Kidney (tissue), 14 donors: ENCODE data around the gene SEC63. TPM values are rescaled to one million over a fixed set of nuclear protein-coding genes. Genes with fewer than 3 reads are reported as not detected.

Experiments
- DNase-seq, 5 donors: peaks; one replicate each; pipeline ENCODE4 v3.0.0-alpha.2; 2013 to 2020
- FAIRE-seq: peaks from 2 replicates; lab custom pipeline; 2012; peaks lifted over from hg19 to GRCh38; lab: Jason Lieb, UNC
- H3K27ac ChIP-seq, 2 donors: one replicate each; pipeline ENCODE4 v1.7.0; 2013; ENCODE audit warnings: low read depth in 2 of 2, low read length in 2 of 2, inconsistent platforms in 1 of 2
- H3K27me3 ChIP-seq: one replicate; pipeline ENCODE4 v1.7.1; 2013; ENCODE audit warnings: low read length, inconsistent platforms; ENCODE audit not compliant: control insufficient read depth, insufficient read depth
- H3K36me3 ChIP-seq, 3 donors: one replicate each; pipeline versions ENCODE4 v1.7.0 to v1.7.1; 2013; ENCODE audit warnings: low read length in 3 of 3, control low read depth in 1 of 3, inconsistent platforms in 1 of 3; ENCODE audit not compliant: insufficient read depth in 3 of 3, control insufficient read depth in 2 of 3
- H3K4me1 ChIP-seq, 3 donors: one replicate each; pipeline versions ENCODE4 v1.7.0 to v1.7.1; 2013; ENCODE audit warnings: low read length in 3 of 3, inconsistent platforms in 1 of 3, low read depth in 1 of 3; ENCODE audit not compliant: control insufficient read depth in 2 of 3, insufficient read depth in 2 of 3
- H3K4me3 ChIP-seq, 3 donors: one replicate each; pipeline versions ENCODE4 v1.7.0 to v1.8.1; 2013; ENCODE audit warnings: low read length in 3 of 3, control low read depth in 1 of 3, inconsistent platforms in 1 of 3
- H3K9ac ChIP-seq, 3 donors: one replicate each; pipeline versions ENCODE4 v1.7.0 to v1.7.1; 2013; ENCODE audit warnings: low read length in 3 of 3, control low read depth in 1 of 3, inconsistent platforms in 1 of 3
- H3K9me3 ChIP-seq, 3 donors: one replicate each; pipeline versions ENCODE4 v1.7.0 to v1.7.1; 2013; ENCODE audit warnings: low read length in 3 of 3, control low read depth in 1 of 3, inconsistent platforms in 1 of 3; ENCODE audit not compliant: control insufficient read depth in 2 of 3, insufficient read depth in 1 of 3
- intact Hi-C: fragments of 100-400 bp; cut with DNase I; formaldehyde crosslinking; loops from one replicate; pipeline ENCODE4 v1.11.1; 2022
- polyA plus RNA-seq: library from polyadenylated mRNA; stranded (reverse); fragments of 350-450 nt; fragmentation: Illumina TruSeq; extraction: RNeasy Lipid Tissue Mini Kit (QIAGEN cat#74804); gene quantifications from one replicate; pipeline ENCODE4 v1.2.3, GENCODE V29; 2014; ENCODE audit warnings: low read depth, low replicate concordance; ENCODE audit not compliant: insufficient read depth
- total RNA-seq: library from RNA; stranded (reverse); fragmentation: NEBNext Ultra II Directional; extraction: Animal tissue kit (Norgen Biotek cat#: 25700); gene quantifications from one replicate; pipeline ENCODE4 v1.2.1, GENCODE V29; 2021
- TF ChIP-seq, protein P1 (sequence below): IDR thresholded peaks from 3 replicates; pipeline ENCODE4 v1.5.1; 2012; ENCODE audit warnings: mild to moderate bottlenecking, moderate library complexity, borderline replicate concordance; ENCODE audit not compliant: insufficient read depth; ENCODE audit errors: extremely low read depth
- donor health status: control.
- donor health status: control.
- donor health status: control.
- donor health status: control.
- donor health status: control.
- donor health status: DM: yes; HTN: yes; CAD: no.
- donor health status: Normal renal cell carcinoma (clear cell type).

SEC63 gene
- total and polyA plus RNA-seq, 2 donors from 2014 or later = 31.4 to 88.8 TPM

DNA sequence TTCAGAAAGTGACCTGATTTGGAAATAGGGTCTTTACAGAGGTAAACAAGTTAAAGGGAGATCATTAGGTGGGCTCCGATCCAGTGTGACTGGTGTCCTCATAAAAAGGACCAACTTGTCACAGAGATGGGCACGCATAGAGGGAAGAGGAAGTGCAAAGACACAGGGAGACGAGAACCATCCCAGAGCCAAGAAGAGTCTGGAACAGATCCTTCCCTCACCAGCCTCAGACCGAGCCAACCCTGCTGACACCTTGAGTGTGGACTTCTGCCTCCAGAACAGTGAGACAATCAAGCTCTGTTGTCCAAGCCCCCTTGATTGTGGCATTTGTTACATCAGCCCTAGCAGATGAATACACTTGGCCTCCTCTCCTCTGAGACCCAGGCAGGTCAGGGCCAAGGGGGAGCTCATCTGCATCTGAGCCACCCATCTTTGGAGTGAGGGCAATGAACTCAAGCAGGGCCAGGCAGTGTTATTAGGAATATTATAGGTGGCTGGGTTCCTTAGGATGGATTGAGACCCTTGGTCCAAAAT, 111.7 kb downstream of the SEC63 start:
- H3K9ac ChIP-seq = no peak overlapping the region
- intact Hi-C loops = no loop called here
- FAIRE-seq = no peak
- peaks cover 0 to 3% (median 0%) of the 10 kb centered on the region in 3 donors for H3K4me1 ChIP-seq
- TF ChIP-seq, protein P1, sequence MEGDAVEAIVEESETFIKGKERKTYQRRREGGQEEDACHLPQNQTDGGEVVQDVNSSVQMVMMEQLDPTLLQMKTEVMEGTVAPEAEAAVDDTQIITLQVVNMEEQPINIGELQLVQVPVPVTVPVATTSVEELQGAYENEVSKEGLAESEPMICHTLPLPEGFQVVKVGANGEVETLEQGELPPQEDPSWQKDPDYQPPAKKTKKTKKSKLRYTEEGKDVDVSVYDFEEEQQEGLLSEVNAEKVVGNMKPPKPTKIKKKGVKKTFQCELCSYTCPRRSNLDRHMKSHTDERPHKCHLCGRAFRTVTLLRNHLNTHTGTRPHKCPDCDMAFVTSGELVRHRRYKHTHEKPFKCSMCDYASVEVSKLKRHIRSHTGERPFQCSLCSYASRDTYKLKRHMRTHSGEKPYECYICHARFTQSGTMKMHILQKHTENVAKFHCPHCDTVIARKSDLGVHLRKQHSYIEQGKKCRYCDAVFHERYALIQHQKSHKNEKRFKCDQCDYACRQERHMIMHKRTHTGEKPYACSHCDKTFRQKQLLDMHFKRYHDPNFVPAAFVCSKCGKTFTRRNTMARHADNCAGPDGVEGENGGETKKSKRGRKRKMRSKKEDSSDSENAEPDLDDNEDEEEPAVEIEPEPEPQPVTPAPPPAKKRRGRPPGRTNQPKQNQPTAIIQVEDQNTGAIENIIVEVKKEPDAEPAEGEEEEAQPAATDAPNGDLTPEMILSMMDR = no peak
- no peak overlapping the region for H3K27ac ChIP-seq
- H3K27me3 ChIP-seq = no peaks in the 10 kb centered on the region
- no peaks in the 10 kb centered on the region for H3K36me3 ChIP-seq
- H3K9me3 ChIP-seq = no peaks in the 10 kb centered on the region
- H3K4me3 ChIP-seq = no peak overlapping the region
- no peak for DNase-seq

- DNase-seq = no peak
- TF ChIP-seq, protein P1 = no peak
- no peaks in the 10 kb centered on the region for H3K9me3 ChIP-seq
- FAIRE-seq = no peak
- no peak overlapping the region for H3K4me3 ChIP-seq
- no peaks in the 10 kb centered on the region for H3K27me3 ChIP-seq
- H3K4me1 ChIP-seq = peaks cover 0 to 3% (median 0%) of the 10 kb centered on the region in 3 donors
- H3K9ac ChIP-seq = no peak overlapping the region
- H3K27ac ChIP-seq = no peak overlapping the region
- no peaks in the 10 kb centered on the region for H3K36me3 ChIP-seq
- intact Hi-C loops = no loop called here
Measured at GRCh38 chr6:107845777-107846176, 112.2 kb downstream of the SEC63 start.

GRCh38 chr6:107843400-107843799, 114.6 kb downstream of the SEC63 start:
- Histone ChIP-seq H3K27me3 (no peaks in the 10 kb centered on the region), H3K36me3 (no peaks in the 10 kb centered on the region), H3K27ac (no peak overlapping the region), H3K4me3 (no peak overlapping the region), H3K9ac (no peak overlapping the region), H3K9me3 (no peaks in the 10 kb centered on the region), H3K4me1 (peaks cover 0 to under 1% (median 0%) of the 10 kb centered on the region in 3 donors)
- TF ChIP-seq, protein P1 = no peak
- no peak for FAIRE-seq
- intact Hi-C loops = no loop called here
- DNase-seq = no peak

GRCh38 chr6:107841275-107841670, 116.7 kb downstream of the SEC63 start:
- DNase-seq (no peak), FAIRE-seq (no peak)
- H3K4me3 ChIP-seq = no peak overlapping the region
- H3K4me1 ChIP-seq = no peaks in the 10 kb centered on the region
- TF ChIP-seq, protein P1 = no peak
- no peaks in the 10 kb centered on the region for H3K27me3 ChIP-seq
- intact Hi-C loops = no loop called here
- H3K9me3 ChIP-seq = no peaks in the 10 kb centered on the region
- no peak overlapping the region for H3K27ac ChIP-seq
- no peak overlapping the region for H3K9ac ChIP-seq
- H3K36me3 ChIP-seq = no peaks in the 10 kb centered on the region
